Muscle of leg (tissue), 11 donors: Measurements from ENCODE around the gene ZMAT5. TPM values are rescaled to one million over a fixed set of nuclear protein-coding genes. Genes with fewer than 3 reads are reported as not detected.

Experiments
- DNase-seq: peaks from one replicate; pipeline ENCODE4 v3.0.0; 2013
- H3K27ac ChIP-seq: one replicate; pipeline ENCODE4 v1.5.1; 2013; ENCODE audit warnings: mild to moderate bottlenecking, low read length, control low read depth
- H3K27me3 ChIP-seq: one replicate; pipeline ENCODE4 v1.6.1; 2013; ENCODE audit warnings: low read length; ENCODE audit not compliant: control insufficient read depth, insufficient read depth
- H3K36me3 ChIP-seq: one replicate; pipeline ENCODE4 v1.6.1; 2013; ENCODE audit warnings: low read length; ENCODE audit not compliant: control insufficient read depth, insufficient read depth
- H3K4me1 ChIP-seq: one replicate; pipeline ENCODE4 v1.6.1; 2013; ENCODE audit warnings: low read length; ENCODE audit not compliant: control insufficient read depth, insufficient read depth
- H3K4me3 ChIP-seq: one replicate; pipeline ENCODE4 v1.5.1; 2013; ENCODE audit warnings: low read length, control low read depth
- H3K9me3 ChIP-seq: replicated peaks from 2 replicates; pipeline ENCODE4 v1.6.1; 2013; ENCODE audit warnings: low read depth, low read length; ENCODE audit not compliant: control insufficient read depth
- WGBS: methylation state at CpG from one replicate; pipeline ENCODE4 v1.1.5; 2013; ENCODE audit warnings: missing lambda C conversion rate; ENCODE audit not compliant: insufficient coverage; 5-methylcytosine and 5-hydroxymethylcytosine counted together
- polyA plus RNA-seq, 8 donors: library from polyadenylated mRNA; unstranded; fragments of 120-200 nt; gene quantifications; one replicate each; pipeline versions ENCODE4 v1.2.1 to v1.2.3, GENCODE V29; 2013; ENCODE audit warnings: inconsistent platforms in 1 of 8, low replicate concordance in 1 of 8; ENCODE audit not compliant: insufficient read length in 8 of 8, insufficient read depth in 1 of 8
- total RNA-seq: library from RNA; stranded (reverse); fragments of 120-200 nt; gene quantifications from one replicate; pipeline ENCODE4 v1.2.4, GENCODE V29; 2013

Gene ZMAT5
- total and polyA plus RNA-seq, 9 donors: 15.4 to 23.5 (median 18.4) TPM

DNA sequence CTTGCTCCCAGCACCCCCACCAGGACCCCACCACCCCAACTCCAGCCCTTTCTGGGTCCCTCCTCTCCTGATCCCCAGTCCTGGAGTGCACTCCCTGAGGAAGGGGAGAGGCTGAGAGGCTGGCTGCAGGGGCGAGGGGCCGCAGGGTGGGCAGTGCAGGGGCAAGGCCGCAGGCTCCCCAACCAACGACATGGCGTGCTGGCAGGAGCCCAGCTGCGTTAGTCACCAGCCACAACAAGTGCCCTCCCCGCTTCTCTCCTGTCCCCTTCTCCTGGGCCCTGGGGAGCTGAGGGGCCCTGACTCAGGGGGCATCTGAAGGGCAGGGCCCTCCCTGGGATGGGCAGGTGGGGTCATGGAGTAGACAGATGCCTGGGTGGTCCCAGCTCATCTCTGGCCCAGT lies 44.7 kb downstream of the ZMAT5 start:
- peaks cover 64% of the 10 kb centered on the region for H3K27me3 ChIP-seq
- WGBS: no CpG with 5 or more reads among the region's 7 CpGs

DNA sequence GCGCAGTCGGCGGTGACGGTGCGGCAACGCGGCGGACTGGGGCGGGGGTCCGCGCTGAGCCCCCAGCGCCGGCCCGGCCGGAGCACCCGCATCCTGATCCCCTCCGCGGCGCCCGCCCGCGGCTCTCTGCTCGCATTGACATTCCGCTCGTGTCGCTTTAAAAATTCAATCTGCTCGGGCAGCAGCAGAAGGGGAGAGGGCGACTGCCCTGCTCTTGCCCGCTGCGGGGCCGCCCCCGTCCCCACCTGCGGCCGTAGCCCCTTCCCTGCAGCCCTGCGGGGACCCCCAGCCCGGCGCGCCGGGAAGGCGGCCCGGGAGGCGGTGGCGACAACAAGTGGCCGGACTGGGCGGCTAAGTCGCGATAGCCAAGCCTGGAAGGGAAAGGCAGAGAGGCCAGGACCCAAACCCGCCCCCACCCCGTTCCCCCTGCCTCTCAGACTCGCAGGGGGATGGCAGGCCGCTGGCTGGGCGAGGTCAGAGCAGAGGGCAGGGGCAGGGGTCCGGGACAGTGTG lies 45.9 kb downstream of the ZMAT5 start:
- no peak overlapping the region for H3K4me3 ChIP-seq
- no peaks in the 10 kb centered on the region for H3K4me1 ChIP-seq
- H3K27ac ChIP-seq: no peak overlapping the region
- H3K27me3 ChIP-seq: peaks cover 64% of the 10 kb centered on the region
- WGBS: 1% methylated on average over 47 of the region's 53 CpGs
- no peaks in the 10 kb centered on the region for H3K9me3 ChIP-seq
- DNase-seq: no peak
- no peaks in the 10 kb centered on the region for H3K36me3 ChIP-seq

More for the DNA sequence above, 44.7 kb downstream of the ZMAT5 start:
- DNase-seq: no peak
- H3K9me3 ChIP-seq: no peaks in the 10 kb centered on the region
- no peak overlapping the region for H3K27ac ChIP-seq
- no peaks in the 10 kb centered on the region for H3K4me1 ChIP-seq
- no peaks in the 10 kb centered on the region for H3K36me3 ChIP-seq
- no peak overlapping the region for H3K4me3 ChIP-seq

DNA sequence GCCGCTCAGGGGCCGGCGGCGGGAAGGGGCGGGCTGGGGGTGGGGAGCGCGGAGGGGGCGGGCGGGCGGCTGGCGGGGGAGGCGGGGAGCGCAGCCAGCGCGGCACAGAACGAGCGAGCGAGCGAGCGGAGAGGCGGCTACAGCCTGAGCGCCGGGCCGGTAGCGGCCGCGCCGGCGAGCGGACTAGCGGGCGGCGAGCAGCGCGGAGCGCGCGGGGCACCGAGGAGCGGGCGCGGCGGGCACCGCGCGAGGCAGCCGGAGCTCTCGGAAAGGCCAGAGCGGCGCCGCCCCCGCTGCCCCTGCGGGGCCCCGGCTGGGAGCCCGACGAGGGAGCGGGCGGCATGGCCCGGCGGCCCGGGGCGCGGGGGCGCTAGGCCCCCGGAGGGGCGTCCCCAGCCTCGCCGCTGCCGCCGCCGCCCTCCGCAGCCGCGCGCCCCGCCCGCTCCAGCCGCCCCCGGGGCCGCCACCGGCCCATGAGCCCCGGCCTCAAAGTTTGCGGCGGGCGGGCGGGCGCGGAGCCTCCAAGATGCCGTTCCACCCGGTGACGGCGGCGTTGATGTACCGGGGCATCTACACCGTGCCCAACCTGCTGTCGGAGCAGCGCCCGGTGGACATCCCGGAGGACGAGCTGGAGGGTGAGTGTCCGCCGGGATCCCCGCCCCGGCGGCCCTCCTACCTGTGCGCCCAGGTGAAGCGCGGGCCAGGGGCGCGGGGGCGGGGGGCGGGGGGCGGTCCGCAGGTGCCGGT lies 46.7 kb downstream of the ZMAT5 start, which contains the start of gene CABP7:
Gene CABP7, plus strand, starts transcription at position 105 of the 747 bp plus-strand sequence. Its CDS starts 422 bp downstream, at position 527.
- Histone ChIP-seq H3K9me3 (no peaks in the 10 kb centered on the region), H3K4me1 (peaks cover 6% of the 10 kb centered on the region), H3K27me3 (peaks cover 65% of the 10 kb centered on the region), H3K4me3 (no peak within 1 kb of the TSS), H3K27ac (no peak within 1 kb of the TSS), H3K36me3 (no peaks in the 10 kb centered on the region)
- no peak for DNase-seq
- under 1% methylated on average over 97 of the region's 115 CpGs for whole genome bisulfite sequencing

DNA sequence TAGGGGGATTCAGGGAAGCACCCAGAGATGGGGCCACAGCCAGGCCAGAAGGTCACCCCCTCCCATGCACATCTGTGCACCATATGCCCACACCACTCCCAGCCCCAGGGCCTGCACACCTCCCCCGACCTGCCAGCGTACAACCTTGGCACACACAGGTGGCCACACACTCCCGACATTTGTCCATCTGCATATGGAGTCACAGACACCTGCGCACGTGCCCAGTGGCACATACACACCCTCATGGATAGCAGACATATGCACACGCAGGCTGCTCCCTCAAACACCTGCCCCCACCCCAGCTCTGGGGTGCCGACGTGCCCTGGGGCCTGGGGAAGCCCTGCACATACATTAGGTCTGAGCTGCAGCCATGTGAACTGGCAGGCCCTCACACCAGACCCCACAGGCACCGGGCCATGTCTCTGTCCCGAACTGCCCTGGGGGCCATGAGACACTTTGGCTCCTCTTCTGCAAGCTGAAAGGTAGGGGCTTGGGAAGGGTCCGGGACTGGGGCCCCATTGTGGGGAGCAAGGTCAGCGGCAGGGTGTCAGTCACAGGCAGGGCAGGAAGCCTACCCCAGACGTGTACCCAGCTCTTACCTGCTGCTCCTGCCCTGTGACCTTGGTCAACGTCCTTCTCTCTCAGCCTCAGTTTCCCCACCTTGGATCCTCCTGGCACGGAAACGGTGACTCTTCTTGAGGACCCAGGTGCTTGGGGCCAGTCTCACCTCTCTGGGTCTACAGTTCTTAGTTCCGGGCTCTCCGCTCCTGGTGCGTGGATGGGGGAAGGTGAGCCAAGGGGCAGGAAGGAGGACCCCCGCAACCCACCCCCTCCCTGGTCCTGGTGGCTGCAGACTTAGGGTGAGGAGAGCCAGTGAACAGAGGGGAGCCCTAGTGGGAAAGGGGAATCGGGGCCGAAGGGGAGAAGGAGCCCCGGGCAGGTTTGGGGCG lies 47.6 kb downstream of the ZMAT5 start:
- H3K4me3 ChIP-seq: no peak overlapping the region
- 48% methylated on average over 10 of the region's 24 CpGs for WGBS
- no peak for DNase-seq
- H3K4me1 ChIP-seq: peaks cover 10% of the 10 kb centered on the region
- H3K27ac ChIP-seq: no peak overlapping the region
- no peaks in the 10 kb centered on the region for H3K9me3 ChIP-seq
- peaks cover 67% of the 10 kb centered on the region for H3K27me3 ChIP-seq
- H3K36me3 ChIP-seq: no peaks in the 10 kb centered on the region

DNA sequence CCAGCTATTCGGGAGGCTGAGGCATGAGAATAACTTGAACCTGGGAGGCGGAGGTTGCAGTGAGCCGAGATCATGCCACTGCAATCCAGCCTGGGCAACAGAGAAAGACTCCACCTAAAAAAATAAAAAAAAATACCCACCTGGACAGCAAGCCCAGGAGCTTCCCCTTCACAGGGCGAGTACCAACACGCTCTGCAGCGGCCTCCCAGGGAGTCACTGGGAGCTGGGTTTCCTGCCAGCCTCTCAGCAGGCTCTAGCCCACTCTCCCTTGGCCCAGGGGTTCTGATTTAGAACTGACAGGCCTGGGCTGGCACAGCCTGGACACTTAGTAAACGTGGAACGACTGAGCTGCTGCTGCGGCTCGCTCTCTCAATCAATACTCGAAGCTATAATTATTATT lies 49.0 kb downstream of the ZMAT5 start:
- Histone ChIP-seq H3K4me3 (no peak overlapping the region), H3K27me3 (peaks cover 64% of the 10 kb centered on the region), H3K27ac (no peak overlapping the region), H3K4me1 (peaks cover 10% of the 10 kb centered on the region), H3K36me3 (no peaks in the 10 kb centered on the region), H3K9me3 (no peaks in the 10 kb centered on the region)
- WGBS: 77% methylated on average over 6 of the region's 11 CpGs
- no peak for DNase-seq

- 81% methylated on average over 12 of the region's 16 CpGs for WGBS
- Histone ChIP-seq H3K4me3 (no peak overlapping the region), H3K27me3 (peaks cover 58% of the 10 kb centered on the region)
Observed at GRCh38 chr22:29716814-29717545, 49.8 kb downstream of the ZMAT5 start.

GRCh38 chr22:29715705-29716104 lies 51.1 kb downstream of the ZMAT5 start:
- no peak for DNase-seq
- Histone ChIP-seq H3K27me3 (peaks cover 45% of the 10 kb centered on the region), H3K9me3 (no peaks in the 10 kb centered on the region), H3K4me3 (no peak overlapping the region), H3K36me3 (no peaks in the 10 kb centered on the region), H3K4me1 (peaks cover 21% of the 10 kb centered on the region), H3K27ac (no peak overlapping the region)
- WGBS: 78% methylated on average over 2 of the region's 5 CpGs

More at GRCh38 chr22:29716814-29717545, 49.8 kb downstream of the ZMAT5 start:
- DNase-seq: peak; percentile 92
- no peak overlapping the region for H3K27ac ChIP-seq
- H3K9me3 ChIP-seq: no peaks in the 10 kb centered on the region
- H3K4me1 ChIP-seq: peaks cover 10% of the 10 kb centered on the region
- no peaks in the 10 kb centered on the region for H3K36me3 ChIP-seq

DNA sequence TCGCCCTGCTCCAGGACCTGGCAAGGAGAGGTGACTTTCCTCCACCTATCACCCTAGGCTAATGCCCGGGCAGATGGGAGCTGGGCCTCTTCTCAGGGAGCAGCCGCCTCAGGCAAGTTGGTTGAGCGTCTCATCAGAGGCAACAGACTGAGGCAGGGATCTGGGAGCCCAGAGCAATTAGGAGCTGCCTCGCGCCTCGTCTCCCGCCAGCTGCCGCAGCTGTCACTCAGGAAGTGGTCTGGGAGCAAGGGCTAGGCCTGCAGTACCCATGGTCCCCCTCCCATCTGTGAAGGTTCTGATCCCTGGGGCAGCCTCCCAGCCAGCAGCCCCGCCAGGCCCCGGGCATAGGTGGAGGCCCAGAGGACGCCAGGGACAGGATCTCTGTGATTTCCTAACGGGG lies 51.6 kb downstream of the ZMAT5 start:
- Histone ChIP-seq H3K4me3 (no peak overlapping the region), H3K27ac (no peak overlapping the region), H3K36me3 (no peaks in the 10 kb centered on the region), H3K9me3 (no peaks in the 10 kb centered on the region), H3K27me3 (peaks cover 43% of the 10 kb centered on the region), H3K4me1 (peaks cover 26% of the 10 kb centered on the region)
- no peak for DNase-seq
- 33% methylated on average over 10 of the region's 13 CpGs for WGBS

- WGBS: 26% methylated on average over 8 of the region's 8 CpGs
- no peaks in the 10 kb centered on the region for H3K9me3 ChIP-seq
- no peaks in the 10 kb centered on the region for H3K36me3 ChIP-seq
- no peak overlapping the region for H3K27ac ChIP-seq
- H3K4me3 ChIP-seq: no peak overlapping the region
- H3K27me3 ChIP-seq: peaks cover 27% of the 10 kb centered on the region
- no peak for DNase-seq
- peaks cover 43% of the 10 kb centered on the region for H3K4me1 ChIP-seq
Observed at GRCh38 chr22:29713156-29713727, 53.6 kb downstream of the ZMAT5 start.
